Forelimb muscle (tissue), 1 donor: ENCODE results near the gene SRRD. TPM values are rescaled to one million over a fixed set of nuclear protein-coding genes. Genes with fewer than 3 reads are reported as not detected.
A peak's percentile ranks its signal among the peaks of the same experiment; 100 is the strongest.

ENCODE experiments used
- DNase-seq: peaks from one replicate; pipeline ENCODE4 v3.0.0-alpha.2; 2013; ENCODE audit warnings: low read depth
- polyA plus RNA-seq: library from polyadenylated mRNA; unstranded; fragments of 120-200 nt; gene quantifications from one replicate; pipeline ENCODE4 v1.2.1, GENCODE V29; 2013; ENCODE audit not compliant: insufficient read length

Gene SRRD
- polyA plus RNA-seq, 1 donor: 24.1 TPM

- DNase-seq: no peak
These were observed 1.5 kb upstream of the SRRD start for GRCh38 chr22:26482161-26482560.

- no peak for DNase-seq
These were observed 636 bp upstream of the SRRD start for GRCh38 chr22:26483043-26483438.

- DNase-seq: no peak
These were observed 656 bp downstream of the SRRD start for GRCh38 chr22:26484360-26484706.

GRCh38 chr22:26485013-26485412, 1.3 kb downstream of the SRRD start:
- no peak for DNase-seq

- no peak for DNase-seq
These were observed 2.2 kb downstream of the SRRD start for GRCh38 chr22:26485806-26486390.

GRCh38 chr22:26486394-26486793, 2.7 kb downstream of the SRRD start:
- no peak for DNase-seq

- no peak for DNase-seq
These were observed 4.3 kb downstream of the SRRD start for GRCh38 chr22:26487996-26488395.

GRCh38 chr22:26489447-26490036, 5.9 kb downstream of the SRRD start:
- no peak for DNase-seq

GRCh38 chr22:26492220-26492619, 8.5 kb downstream of the SRRD start:
- DNase-seq: no peak

- no peak for DNase-seq
These were observed 10.8 kb downstream of the SRRD start for GRCh38 chr22:26494506-26494905.

- no peak for DNase-seq
These were observed 12.8 kb downstream of the SRRD start for GRCh38 chr22:26496456-26496855.

- no peak for DNase-seq
These were observed 15.6 kb downstream of the SRRD start for GRCh38 chr22:26499188-26499703.

- no peak for DNase-seq
These were observed 18.3 kb downstream of the SRRD start for GRCh38 chr22:26501996-26502395.

GRCh38 chr22:26502688-26503561, 19.2 kb downstream of the SRRD start:
- DNase-seq: no peak

GRCh38 chr22:26503758-26504157, 20.1 kb downstream of the SRRD start:
- no peak for DNase-seq

GRCh38 chr22:26508148-26508547, 24.5 kb downstream of the SRRD start:
- no peak for DNase-seq

GRCh38 chr22:26512149-26512793, 28.6 kb downstream of the SRRD start, which contains the start of gene TFIP11:
TFIP11 (minus strand) TSS chr22:26512473; CDS start chr22:26510272, 2,201 bp downstream.
- peak; percentile 81 for DNase-seq

GRCh38 chr22:26513838-26514237, 30.2 kb downstream of the SRRD start:
- DNase-seq: no peak

GRCh38 chr22:26514419-26515161, 30.9 kb downstream of the SRRD start:
- DNase-seq: no peak

GRCh38 chr22:26515931-26516330, 32.3 kb downstream of the SRRD start:
- DNase-seq: no peak

- no peak for DNase-seq
These were observed 32.8 kb downstream of the SRRD start for GRCh38 chr22:26516503-26516902.
